T-helper 17 cell (primary cell): ENCODE results near the gene ABLIM2. TPM values are rescaled to one million over a fixed set of nuclear protein-coding genes. Genes with fewer than 3 reads are reported as not detected.

Source experiments
- ATAC-seq: fragments of 150-1000 bp; cut with Tn5 transposase; 2 replicates; pipeline ENCODE4 v1.10.0; 2021; ENCODE audit warnings: mild to moderate bottlenecking, moderate library complexity
- DNase-seq, 3 donors: peaks; one replicate each; pipeline versions ENCODE4 v3.0.0 to v3.0.0-alpha.2; 2020 to 2021
- H3K9me3 ChIP-seq: one replicate; pipeline ENCODE4 v1.7.0; 2013; ENCODE audit warnings: low read length, mild to moderate bottlenecking; ENCODE audit not compliant: control insufficient read depth, poor library complexity, severe bottlenecking
- H3K27ac Mint-ChIP-seq: one replicate; pipeline ENCODE4 v1.8.0; 2022; ENCODE audit warnings: mild to moderate bottlenecking, moderate library complexity, mixed read lengths
- H3K27me3 Mint-ChIP-seq: one replicate; pipeline ENCODE4 v1.8.0; 2022; ENCODE audit warnings: mixed read lengths
- H3K36me3 Mint-ChIP-seq: one replicate; pipeline ENCODE4 v1.8.0; 2022; ENCODE audit warnings: low read depth, mixed read lengths
- H3K4me1 Mint-ChIP-seq: one replicate; pipeline ENCODE4 v1.8.0; 2022; ENCODE audit warnings: mild to moderate bottlenecking, mixed read lengths
- H3K4me3 Mint-ChIP-seq: one replicate; pipeline ENCODE4 v1.8.0; 2022; ENCODE audit warnings: mild to moderate bottlenecking, moderate library complexity, mixed read lengths
- total RNA-seq, 4 donors: library from RNA in 2 of 4; stranded (reverse) in 2 of 4; gene quantifications; one replicate each; pipeline ENCODE4 v1.2.3 and lab custom pipeline; 2022 to 2026

ABLIM2 gene
- total RNA-seq, 2 donors from 2014 or later: 4.1 to 4.3 TPM

DNA sequence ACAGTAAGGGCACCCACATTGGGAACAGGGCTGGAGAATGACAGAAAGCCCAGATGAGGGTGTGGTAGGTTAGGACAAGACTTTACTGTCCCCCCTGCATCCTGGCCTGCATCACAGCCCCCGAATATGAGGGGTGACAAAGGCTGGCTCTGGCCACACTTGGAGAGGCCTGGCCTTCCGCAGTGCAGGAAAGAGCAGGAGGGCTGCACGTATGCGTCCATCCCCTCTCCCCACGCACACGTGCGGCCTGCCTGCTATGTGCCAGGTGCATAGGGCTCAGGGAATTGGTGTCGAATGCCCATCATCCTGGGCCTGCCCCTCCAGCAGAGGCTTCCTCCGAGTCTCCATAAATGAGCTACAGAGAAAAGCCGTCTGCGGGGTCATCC is 80.5 kb downstream of the ABLIM2 start:
- no peak overlapping the region for H3K4me3 Mint-ChIP-seq
- peaks cover 7% of the 10 kb centered on the region for H3K36me3 Mint-ChIP-seq
- DNase-seq (no peak), ATAC-seq (no peak)
- H3K4me1 Mint-ChIP-seq: peaks cover 6% of the 10 kb centered on the region
- H3K9me3 ChIP-seq: no peaks in the 10 kb centered on the region
- H3K27me3 Mint-ChIP-seq: no peaks in the 10 kb centered on the region
- no peak overlapping the region for H3K27ac Mint-ChIP-seq

DNA sequence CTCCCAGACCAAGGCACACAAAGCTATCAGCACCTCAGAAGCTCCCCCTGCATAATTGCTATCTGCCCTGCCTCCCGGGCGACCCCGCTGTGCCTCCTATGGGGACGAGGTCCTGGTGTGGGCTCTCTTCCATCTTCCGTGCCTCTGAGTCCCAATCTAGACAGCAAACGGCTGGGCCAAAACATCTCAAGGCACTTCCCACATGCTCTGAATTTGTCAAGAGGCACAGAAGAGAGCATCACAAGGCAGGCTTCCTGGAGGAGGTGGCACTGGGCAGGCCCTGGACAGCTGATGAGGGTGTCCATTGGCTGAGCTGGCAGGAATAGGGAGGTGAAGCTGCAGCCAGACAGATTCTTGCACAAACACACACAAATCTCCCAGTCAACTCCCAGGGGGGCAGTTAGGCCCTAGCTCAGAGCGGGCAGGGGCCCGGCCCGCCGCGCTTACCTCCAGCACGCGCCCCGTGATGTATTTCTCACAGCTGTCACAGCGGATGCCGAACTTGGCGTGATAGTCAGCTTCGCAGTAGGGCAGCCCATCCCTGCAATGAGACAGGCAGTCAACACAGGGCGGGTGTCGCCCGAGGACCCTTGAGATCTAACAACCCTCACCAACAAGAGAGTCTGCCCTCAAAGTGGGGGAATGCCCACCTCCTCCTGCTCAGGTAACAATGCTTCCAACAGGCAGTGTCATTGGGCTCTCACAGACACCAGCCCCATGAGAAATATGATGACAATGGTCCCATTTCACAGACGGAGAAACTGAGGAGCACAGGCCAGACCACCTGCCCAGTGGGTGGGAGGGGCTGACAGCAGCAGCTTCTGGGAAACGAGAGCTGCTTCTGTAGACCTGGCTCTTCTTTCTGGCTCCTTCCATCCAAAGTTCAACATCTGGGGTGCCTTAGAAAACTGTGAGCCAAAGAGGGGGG is 81.2 kb downstream of the ABLIM2 start:
- DNase-seq (no peak), ATAC-seq (no peak)
- no peaks in the 10 kb centered on the region for H3K9me3 ChIP-seq
- Mint-ChIP-seq H3K4me1 (peaks cover 6% of the 10 kb centered on the region), H3K27ac (no peak overlapping the region), H3K27me3 (peaks cover 5% of the 10 kb centered on the region), H3K4me3 (no peak overlapping the region), H3K36me3 (peaks cover 12% of the 10 kb centered on the region)

DNA sequence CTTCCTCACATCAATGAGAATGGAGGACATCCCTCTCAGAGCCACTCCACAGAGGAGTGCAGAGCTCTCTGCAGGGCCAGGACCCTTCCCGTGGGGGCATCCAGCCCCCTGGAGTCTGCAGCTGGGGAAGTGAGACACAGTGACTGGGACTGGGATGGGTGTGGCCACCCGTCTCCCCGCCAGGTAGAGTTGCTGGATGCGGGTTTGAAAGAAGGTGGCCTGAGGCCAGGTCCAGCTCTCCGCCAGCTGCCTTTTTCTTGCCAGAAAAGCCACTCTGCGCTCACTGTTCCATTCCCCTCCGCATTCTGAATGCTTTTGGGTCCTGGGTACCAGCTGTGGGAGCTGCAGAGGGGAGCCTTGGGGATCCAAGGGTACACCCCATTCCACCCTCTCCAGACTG is 82.6 kb downstream of the ABLIM2 start:
- no peaks in the 10 kb centered on the region for H3K9me3 ChIP-seq
- no peak overlapping the region for H3K27ac Mint-ChIP-seq
- peaks cover 10% of the 10 kb centered on the region for H3K27me3 Mint-ChIP-seq
- ATAC-seq (no peak), DNase-seq (no peak)
- peaks cover 9% of the 10 kb centered on the region for H3K36me3 Mint-ChIP-seq
- H3K4me3 Mint-ChIP-seq: no peak overlapping the region
- H3K4me1 Mint-ChIP-seq: peaks cover 2% of the 10 kb centered on the region

DNA sequence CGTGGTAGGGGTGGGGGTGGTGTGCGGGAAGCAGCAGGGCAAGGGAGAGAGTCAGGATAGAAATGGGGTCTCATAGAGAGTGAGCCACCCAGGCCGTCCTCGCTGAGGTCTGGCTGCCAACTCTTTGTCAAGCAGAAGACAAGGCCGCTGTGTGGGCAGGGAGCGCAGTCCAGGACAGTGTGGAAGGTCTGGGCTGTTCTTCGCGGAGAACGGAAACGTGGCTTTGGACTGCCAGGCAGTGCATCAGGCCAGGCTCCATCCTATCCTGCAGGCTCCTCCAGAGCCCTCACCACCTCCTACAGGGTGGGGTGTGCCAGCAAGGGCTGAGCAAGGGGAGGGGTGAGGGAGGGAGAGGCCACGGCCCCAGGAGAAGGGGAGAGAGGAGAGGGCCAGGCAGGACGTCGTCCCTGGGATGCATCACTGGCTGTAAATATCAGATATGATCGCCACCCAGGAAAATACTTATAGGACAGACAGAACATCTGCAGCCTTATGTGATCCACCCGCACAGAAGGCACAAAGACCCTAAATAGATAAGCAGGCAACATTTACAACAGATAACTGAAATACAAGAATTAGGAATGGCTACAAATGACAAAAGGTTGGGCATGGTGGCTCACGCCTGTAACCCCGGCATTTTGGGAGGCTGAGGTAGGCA is 85.3 kb downstream of the ABLIM2 start:
- DNase-seq (no peak), ATAC-seq (no peak)
- Mint-ChIP-seq H3K36me3 (peaks cover 9% of the 10 kb centered on the region), H3K4me1 (peaks cover 2% of the 10 kb centered on the region), H3K27me3 (peaks cover 10% of the 10 kb centered on the region), H3K4me3 (no peak overlapping the region), H3K27ac (no peak overlapping the region)
- no peaks in the 10 kb centered on the region for H3K9me3 ChIP-seq

DNA sequence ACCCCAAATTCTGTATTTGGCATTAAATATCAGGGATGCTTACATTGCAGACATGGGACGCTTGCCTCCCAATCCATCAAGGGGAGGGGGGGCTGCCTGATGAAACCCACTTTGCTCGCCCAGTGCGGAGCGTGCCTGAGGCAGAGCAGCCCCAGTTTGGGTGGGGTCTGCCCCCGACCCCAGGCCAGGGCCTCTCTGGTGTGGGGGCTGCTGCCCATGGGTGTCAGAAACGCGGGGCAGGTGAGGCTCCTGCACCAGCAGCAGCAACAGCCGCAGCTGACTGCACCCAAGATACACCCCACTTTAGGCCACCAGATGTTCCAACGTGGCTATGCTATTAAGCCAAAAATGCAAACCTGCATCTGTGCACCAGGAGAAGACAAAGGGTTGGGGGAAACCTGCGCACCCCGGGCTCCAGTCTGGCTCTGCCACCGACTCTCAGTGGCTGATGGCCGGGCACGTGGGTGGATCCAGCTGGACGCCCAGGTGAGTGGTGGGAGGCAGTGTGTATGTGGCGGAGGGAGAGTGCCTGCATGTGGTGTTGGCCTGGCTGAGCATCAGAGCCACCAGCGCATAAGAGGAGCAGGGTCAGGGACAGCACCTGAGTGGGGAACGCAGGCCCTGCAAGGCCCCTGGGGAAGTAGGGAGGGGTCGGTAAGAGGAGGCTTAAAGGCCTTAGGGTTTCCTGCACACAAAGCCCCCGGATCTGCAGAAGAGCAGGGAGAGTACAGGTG is 86.2 kb downstream of the ABLIM2 start:
- Mint-ChIP-seq H3K27me3 (peaks cover 10% of the 10 kb centered on the region), H3K4me3 (no peak overlapping the region)
- no peak for ATAC-seq

DNA sequence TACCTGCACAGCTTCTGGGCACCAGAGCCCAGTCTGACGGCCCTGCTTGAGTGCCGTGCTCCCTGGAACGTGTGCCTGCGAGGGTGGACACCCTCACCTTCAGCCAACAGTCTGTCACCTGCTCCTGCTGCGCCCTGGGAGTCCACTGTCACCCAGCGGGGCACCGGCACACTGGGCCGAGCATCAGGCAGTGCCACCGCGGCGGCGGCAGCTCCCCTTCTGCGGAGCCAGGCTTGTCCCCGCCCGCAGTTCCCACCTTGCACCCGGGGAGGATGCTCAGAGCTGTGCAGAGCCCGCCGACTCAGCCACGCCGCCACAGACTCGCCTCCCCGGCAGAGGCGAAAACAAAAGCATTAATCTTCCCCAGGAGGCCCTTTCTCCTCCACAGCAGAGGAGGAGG is 86.8 kb downstream of the ABLIM2 start:
- no peak overlapping the region for H3K4me3 Mint-ChIP-seq
- no peaks in the 10 kb centered on the region for H3K9me3 ChIP-seq
- H3K27me3 Mint-ChIP-seq: peaks cover 10% of the 10 kb centered on the region
- no peak overlapping the region for H3K27ac Mint-ChIP-seq
- peaks cover 9% of the 10 kb centered on the region for H3K36me3 Mint-ChIP-seq
- ATAC-seq (no peak), DNase-seq (no peak)
- H3K4me1 Mint-ChIP-seq: peaks cover 2% of the 10 kb centered on the region

More for the DNA sequence above, 86.2 kb downstream of the ABLIM2 start:
- Mint-ChIP-seq H3K4me1 (peaks cover 2% of the 10 kb centered on the region), H3K36me3 (peaks cover 9% of the 10 kb centered on the region), H3K27ac (no peak overlapping the region)
- no peak for DNase-seq
- H3K9me3 ChIP-seq: no peaks in the 10 kb centered on the region

DNA sequence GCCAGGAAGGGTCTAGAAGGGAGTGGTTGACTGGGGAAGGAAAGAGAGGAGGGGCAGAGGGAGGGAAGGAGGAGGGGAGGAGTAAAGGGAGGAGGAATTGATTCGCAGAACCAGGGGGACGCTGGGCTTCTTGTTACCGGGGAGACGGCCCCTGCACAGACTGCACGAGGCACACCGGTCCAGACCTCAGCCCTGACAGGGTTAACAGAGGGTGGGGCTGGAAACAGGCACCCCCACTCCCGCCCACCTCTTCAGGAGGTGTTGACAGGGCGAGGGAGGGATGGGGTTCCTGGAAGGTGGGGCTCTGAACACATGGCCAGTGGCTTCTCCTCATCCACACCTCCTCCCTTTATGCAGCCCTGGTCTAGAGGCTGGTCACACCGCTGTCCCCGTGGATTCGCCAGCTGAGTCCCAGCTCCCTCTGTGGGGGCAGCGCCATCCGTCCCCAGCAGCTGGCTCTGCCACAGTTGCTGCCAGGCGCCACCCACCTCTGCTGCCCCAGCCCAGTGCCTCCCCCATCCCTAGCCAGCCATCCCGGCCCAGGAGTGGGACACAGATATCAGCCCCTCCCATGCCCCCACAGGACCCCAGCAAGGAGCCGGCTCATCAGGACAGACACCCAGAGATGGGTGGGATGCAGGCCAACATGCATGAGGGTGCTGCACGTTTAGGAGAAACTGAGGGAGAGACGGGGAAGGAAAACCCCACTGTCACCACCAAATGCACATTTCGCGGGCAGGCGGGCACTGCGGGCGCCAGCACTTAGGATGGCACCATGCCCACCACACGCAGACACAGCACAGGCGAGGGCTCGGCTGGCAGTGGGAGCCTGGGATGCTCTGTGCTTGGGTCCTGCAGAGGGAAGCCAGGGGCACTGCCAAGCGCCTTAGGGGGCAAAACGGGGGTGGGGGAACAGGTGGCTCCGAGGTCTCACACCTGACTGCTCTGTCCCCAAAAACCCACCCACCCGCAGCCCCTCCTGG is 87.6 kb downstream of the ABLIM2 start:
- H3K36me3 Mint-ChIP-seq: peaks cover 9% of the 10 kb centered on the region
- no peak for ATAC-seq

DNA sequence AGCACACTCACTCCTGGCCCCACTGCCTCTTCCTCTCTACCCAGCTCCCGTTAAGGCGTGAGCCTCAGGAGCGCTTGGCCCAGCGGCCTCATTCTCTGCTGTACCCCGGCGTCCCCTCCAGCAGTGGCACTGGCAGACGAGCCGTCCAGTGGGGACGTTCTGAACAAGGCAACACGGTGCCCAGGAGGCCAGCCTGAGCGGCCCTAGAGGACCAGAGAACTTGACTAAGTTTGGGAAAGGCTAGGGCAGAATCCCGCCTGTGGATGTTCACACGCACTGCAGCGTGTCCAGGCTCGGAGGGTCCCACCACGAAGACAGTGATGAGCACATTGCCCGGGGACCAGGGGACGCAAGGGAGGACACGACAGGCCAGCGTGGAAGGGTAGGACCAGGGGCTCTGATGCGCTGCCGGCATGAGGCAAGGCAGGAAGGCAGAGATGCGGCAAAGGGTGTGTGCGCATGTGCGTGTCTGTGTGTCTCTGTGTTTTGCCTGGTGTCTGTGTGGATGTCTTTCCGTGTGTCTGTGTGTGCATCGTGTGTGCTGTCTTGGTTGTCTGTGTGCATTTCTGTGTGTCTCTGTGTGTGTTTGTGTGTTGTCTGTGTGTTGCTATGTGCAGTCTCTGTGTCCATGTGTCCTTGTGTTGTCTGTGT is 89.4 kb downstream of the ABLIM2 start:
- Mint-ChIP-seq H3K27me3 (peaks cover 10% of the 10 kb centered on the region), H3K4me1 (peaks cover 2% of the 10 kb centered on the region), H3K4me3 (no peak overlapping the region), H3K36me3 (peaks cover 7% of the 10 kb centered on the region), H3K27ac (no peak overlapping the region)
- H3K9me3 ChIP-seq: peaks cover 4% of the 10 kb centered on the region
- no peak for ATAC-seq
- no peak for DNase-seq

More for the DNA sequence above, 87.6 kb downstream of the ABLIM2 start:
- no peaks in the 10 kb centered on the region for H3K9me3 ChIP-seq
- Mint-ChIP-seq H3K4me1 (peaks cover 2% of the 10 kb centered on the region), H3K27me3 (peaks cover 10% of the 10 kb centered on the region), H3K4me3 (no peak overlapping the region), H3K27ac (no peak overlapping the region)
- DNase-seq: peak in 1 of 3 donors; percentile 2

DNA sequence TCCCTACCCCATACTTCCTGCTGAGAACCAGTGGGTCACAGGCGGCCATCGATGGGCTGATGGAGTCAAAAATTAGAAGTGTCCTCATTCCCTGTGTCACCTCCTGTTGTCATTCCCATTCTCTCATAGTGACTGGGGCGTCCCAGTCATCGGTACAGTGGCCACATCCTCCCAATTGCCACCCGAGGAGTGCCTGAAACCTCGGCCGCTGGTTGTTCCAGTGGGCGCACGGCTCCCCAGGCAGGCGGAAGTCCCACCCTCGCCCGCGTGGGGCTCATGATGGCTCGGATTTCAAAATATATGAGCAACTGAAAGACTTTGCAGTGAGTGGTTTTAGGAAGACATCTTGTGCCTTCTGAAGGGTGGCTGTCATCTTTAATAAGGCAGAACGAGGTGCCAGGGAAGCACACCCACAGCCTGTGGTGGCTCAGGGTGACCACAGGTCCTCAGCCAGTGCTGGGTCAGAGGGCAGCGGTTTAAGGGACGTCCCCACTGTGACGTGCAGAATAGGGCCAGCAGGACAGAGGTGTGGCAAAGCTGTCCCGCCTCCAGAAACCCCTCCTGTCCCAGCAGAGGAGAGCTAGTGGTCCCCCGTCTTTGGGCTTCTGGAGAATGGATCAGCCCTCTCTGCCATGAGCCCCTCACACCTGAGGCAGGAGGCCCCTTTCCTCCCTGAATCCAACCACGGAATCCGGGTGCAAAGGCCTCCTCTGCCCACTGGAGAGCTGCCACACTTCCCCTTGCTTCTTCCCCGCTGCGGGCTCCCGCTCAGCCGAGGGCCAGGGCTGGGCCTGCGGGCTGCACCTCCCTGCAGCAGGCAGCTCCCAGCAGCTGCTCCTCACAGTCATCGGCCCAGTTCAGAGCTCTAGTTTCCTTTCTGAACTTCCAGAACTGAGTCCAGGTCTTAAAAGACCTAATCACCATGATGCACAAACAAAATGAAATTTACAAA is 90.4 kb downstream of the ABLIM2 start:
- H3K9me3 ChIP-seq: peaks cover 9% of the 10 kb centered on the region
- H3K4me3 Mint-ChIP-seq: no peak overlapping the region
- H3K27me3 Mint-ChIP-seq: peaks cover 10% of the 10 kb centered on the region
- H3K36me3 Mint-ChIP-seq: peaks cover 7% of the 10 kb centered on the region
- H3K27ac Mint-ChIP-seq: no peak overlapping the region
- ATAC-seq (no peak), DNase-seq (no peak)
- no peaks in the 10 kb centered on the region for H3K4me1 Mint-ChIP-seq

DNA sequence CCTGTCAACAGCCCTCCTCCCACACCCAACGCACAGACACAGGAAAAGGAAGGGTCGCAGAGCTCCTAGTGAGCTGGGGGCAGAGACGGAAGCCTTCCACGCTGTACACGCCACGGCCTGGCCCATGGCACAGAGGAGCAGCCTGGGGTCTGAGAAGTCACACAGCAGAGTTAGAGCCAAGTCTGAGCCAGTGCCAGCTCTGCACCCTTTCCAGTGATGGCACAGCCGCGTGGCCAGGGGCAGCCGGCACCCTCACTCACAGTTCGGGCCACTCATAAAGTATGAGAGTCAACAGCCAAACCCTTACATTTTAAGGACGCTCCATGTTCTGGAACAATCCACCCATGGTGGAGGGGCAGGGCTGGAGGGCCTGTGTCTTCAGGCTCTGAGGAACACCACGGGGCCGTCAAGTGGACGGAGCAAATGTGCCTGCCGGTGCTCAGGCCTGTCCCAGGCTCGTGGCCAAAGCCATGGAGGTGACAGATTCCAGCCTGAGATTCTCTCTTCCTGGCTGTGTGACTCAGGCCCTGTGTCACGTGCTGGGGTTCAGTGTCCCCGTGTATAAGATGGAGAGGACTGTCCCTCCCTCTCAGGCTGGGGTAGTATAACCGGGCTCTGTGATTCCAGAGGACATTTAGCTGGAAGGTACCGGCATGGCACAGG is 91.2 kb downstream of the ABLIM2 start:
- H3K27ac Mint-ChIP-seq: no peak overlapping the region
- ATAC-seq (no peak), DNase-seq (no peak)
- H3K4me1 Mint-ChIP-seq: no peaks in the 10 kb centered on the region
- peaks cover 2% of the 10 kb centered on the region for H3K36me3 Mint-ChIP-seq
- H3K27me3 Mint-ChIP-seq: peaks cover 5% of the 10 kb centered on the region
- H3K9me3 ChIP-seq: peaks cover 9% of the 10 kb centered on the region
- H3K4me3 Mint-ChIP-seq: no peak overlapping the region
